WTC11 (cell line): ENCODE results near the gene ARMC7. TPM values are rescaled to one million over a fixed set of nuclear protein-coding genes. Genes with fewer than 3 reads are reported as not detected.
A peak's percentile ranks its signal among the peaks of the same experiment; 100 is the strongest.

Experiments
- ATAC-seq: fragments of 200-7000 bp; cut with Tn5 transposase; 2 replicates; pipeline ENCODE4 v1.10.0; 2021; ENCODE audit warnings: mild to moderate bottlenecking, moderate library complexity
- CTCF ChIA-PET: fragments of 300-600 bp; sonication (Branson Sonifier 250); formaldehyde crosslinking; loops from one replicate; lab custom pipeline; 2021; ENCODE audit warnings: antibody characterized with exemption; lab: Charles Lee
- POLR2A ChIA-PET: fragments of 350-600 bp; sonication (Branson Sonifier 250); formaldehyde crosslinking; loops from one replicate; lab custom pipeline; 2021; ENCODE audit warnings: antibody characterized with exemption; lab: Charles Lee
- DNase-seq: peaks from one replicate; pipeline ENCODE4 v3.0.0; 2021; ENCODE audit warnings: low spot score
- H3K27ac Mint-ChIP-seq: 2 replicates; pipeline ENCODE4 v1.8.0; 2021; ENCODE audit warnings: mixed read lengths
- H3K27me3 Mint-ChIP-seq: 2 replicates; pipeline ENCODE4 v1.8.0; 2021; ENCODE audit warnings: low read depth, mild to moderate bottlenecking, moderate library complexity, mixed read lengths
- H3K36me3 Mint-ChIP-seq: 2 replicates; pipeline ENCODE4 v1.8.0; 2021; ENCODE audit warnings: mixed read lengths
- H3K4me1 Mint-ChIP-seq: 2 replicates; pipeline ENCODE4 v1.8.0; 2022; ENCODE audit warnings: mixed read lengths
- H3K4me3 Mint-ChIP-seq: 2 replicates; pipeline ENCODE4 v1.8.0; 2021; ENCODE audit warnings: mild to moderate bottlenecking, moderate library complexity, mixed read lengths
- H3K9me3 Mint-ChIP-seq: 2 replicates; pipeline ENCODE4 v1.8.0; 2021; ENCODE audit warnings: mixed read lengths
- CREM ChIP-seq: sonication (generic); formaldehyde crosslinking; IDR thresholded peaks from 2 replicates; pipeline ENCODE4 v1.8.1; 2022; ENCODE audit warnings: mild to moderate bottlenecking, missing genetic modification reagents, moderate library complexity
- CTCF ChIP-seq: fragments of 200-600 bp; IDR thresholded peaks from 2 replicates; pipeline ENCODE4 v1.8.0; 2022; ENCODE audit warnings: antibody characterized with exemption
- ETV6 ChIP-seq: sonication (generic); formaldehyde crosslinking; IDR thresholded peaks from 2 replicates; pipeline ENCODE4 v1.8.1; 2022; ENCODE audit warnings: mild to moderate bottlenecking, missing genetic modification reagents
- FOXK1 ChIP-seq: sonication (generic); formaldehyde crosslinking; IDR thresholded peaks from 2 replicates; pipeline ENCODE4 v1.8.0; 2022; ENCODE audit warnings: mild to moderate bottlenecking, moderate library complexity, missing genetic modification reagents
- NFE2L1 ChIP-seq: sonication (generic); formaldehyde crosslinking; IDR thresholded peaks from 2 replicates; pipeline ENCODE4 v1.8.1; 2023; ENCODE audit warnings: missing genetic modification reagents
- PREB ChIP-seq: sonication (generic); formaldehyde crosslinking; IDR thresholded peaks from 2 replicates; pipeline ENCODE4 v1.8.1; 2022; ENCODE audit warnings: mild to moderate bottlenecking, missing genetic modification reagents, moderate library complexity, borderline replicate concordance
- RELA ChIP-seq: sonication (generic); formaldehyde crosslinking; IDR thresholded peaks from 2 replicates; pipeline ENCODE4 v1.8.1; 2022; ENCODE audit warnings: missing genetic modification reagents, mild to moderate bottlenecking, borderline replicate concordance
- SMAD3 ChIP-seq: sonication (generic); formaldehyde crosslinking; IDR thresholded peaks from 2 replicates; pipeline ENCODE4 v1.8.0; 2022; ENCODE audit warnings: missing genetic modification reagents, mild to moderate bottlenecking, borderline replicate concordance
- SP1 ChIP-seq: sonication (generic); formaldehyde crosslinking; conservative IDR thresholded peaks from 2 replicates; pipeline ENCODE4 v1.8.1; 2022; ENCODE audit warnings: missing genetic modification reagents
- ZNF512 ChIP-seq: sonication (generic); formaldehyde crosslinking; IDR thresholded peaks from 2 replicates; pipeline ENCODE4 v1.8.1; 2022; ENCODE audit warnings: missing genetic modification reagents, borderline replicate concordance
- ZNF532 ChIP-seq: fragments of 250-450 bp; sonication (Bioruptor Pico); IDR thresholded peaks from 2 replicates; pipeline ENCODE4 v1.9.0; 2021; ENCODE audit warnings: mild to moderate bottlenecking, borderline replicate concordance
- total RNA-seq: library from RNA; stranded (reverse); gene quantifications from 3 replicates; pipeline ENCODE4 v1.2.3, GENCODE V29; 2021
- TF ChIP-seq, protein P1 (sequence below): sonication (generic); formaldehyde crosslinking; IDR thresholded peaks from 2 replicates; pipeline ENCODE4 v1.8.1; 2022; ENCODE audit warnings: low read depth, missing genetic modification reagents, borderline replicate concordance
- TF ChIP-seq, protein P2 (sequence below): sonication (generic); formaldehyde crosslinking; conservative IDR thresholded peaks from 2 replicates; pipeline ENCODE4 v1.8.1; 2023; ENCODE audit warnings: mild to moderate bottlenecking, low read depth, missing genetic modification reagents, moderate library complexity
- TF ChIP-seq, protein P3 (sequence below): sonication (generic); formaldehyde crosslinking; IDR thresholded peaks from 2 replicates; pipeline ENCODE4 v1.8.1; 2023; ENCODE audit warnings: mild to moderate bottlenecking, missing genetic modification reagents, moderate library complexity
- TF ChIP-seq, protein P4 (sequence below): fragments of 250-450 bp; sonication (Bioruptor Pico); IDR thresholded peaks from 2 replicates; pipeline ENCODE4 v1.8.0; 2021; ENCODE audit warnings: mild to moderate bottlenecking

Gene ARMC7
- total RNA-seq, 1 experiment from 2014 or later, result 13.2 TPM

DNA sequence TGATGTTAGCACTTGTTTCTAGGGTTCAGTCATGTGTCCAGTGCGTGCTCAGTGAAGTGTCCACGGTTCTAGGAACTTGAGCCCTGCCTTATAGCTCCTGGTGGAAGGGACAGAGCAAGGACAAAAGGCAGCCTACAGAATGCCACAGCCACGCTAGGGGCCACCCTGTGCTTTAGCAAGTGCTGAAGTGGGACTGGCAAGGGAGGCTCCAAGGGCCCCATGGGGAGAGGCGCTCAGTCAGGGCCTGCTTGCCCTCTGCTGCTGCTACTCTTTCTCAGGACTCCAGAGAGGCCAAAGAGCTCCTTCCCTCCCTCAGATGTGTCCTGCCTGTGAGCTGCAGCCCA, 15.0 kb downstream of the ARMC7 start:
- ChIA-PET CTCF (interaction anchor here (1.4 to 2.3 kb wide), 4 partner anchors 12 to 146 kb away, joined by 5 to 27 read pairs (median 6); partner anchors contain the start of gene MIF4GD), POLR2A (interaction anchor here (1.0 kb wide), 1 partner anchor 15 kb away, joined by 4 read pairs; the partner anchor contains the start of gene ARMC7)
- Mint-ChIP-seq H3K4me1 (peaks cover 13% of the 10 kb centered on the region), H3K9me3 (no peaks in the 10 kb centered on the region), H3K27me3 (no peaks in the 10 kb centered on the region), H3K4me3 (no peak overlapping the region)
- ATAC-seq, result no peak
- TF ChIP-seq, protein P1, sequence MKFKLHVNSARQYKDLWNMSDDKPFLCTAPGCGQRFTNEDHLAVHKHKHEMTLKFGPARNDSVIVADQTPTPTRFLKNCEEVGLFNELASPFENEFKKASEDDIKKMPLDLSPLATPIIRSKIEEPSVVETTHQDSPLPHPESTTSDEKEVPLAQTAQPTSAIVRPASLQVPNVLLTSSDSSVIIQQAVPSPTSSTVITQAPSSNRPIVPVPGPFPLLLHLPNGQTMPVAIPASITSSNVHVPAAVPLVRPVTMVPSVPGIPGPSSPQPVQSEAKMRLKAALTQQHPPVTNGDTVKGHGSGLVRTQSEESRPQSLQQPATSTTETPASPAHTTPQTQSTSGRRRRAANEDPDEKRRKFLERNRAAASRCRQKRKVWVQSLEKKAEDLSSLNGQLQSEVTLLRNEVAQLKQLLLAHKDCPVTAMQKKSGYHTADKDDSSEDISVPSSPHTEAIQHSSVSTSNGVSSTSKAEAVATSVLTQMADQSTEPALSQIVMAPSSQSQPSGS (CRISPR knock-in tag), result no peak
- TF ChIP-seq, protein P2, sequence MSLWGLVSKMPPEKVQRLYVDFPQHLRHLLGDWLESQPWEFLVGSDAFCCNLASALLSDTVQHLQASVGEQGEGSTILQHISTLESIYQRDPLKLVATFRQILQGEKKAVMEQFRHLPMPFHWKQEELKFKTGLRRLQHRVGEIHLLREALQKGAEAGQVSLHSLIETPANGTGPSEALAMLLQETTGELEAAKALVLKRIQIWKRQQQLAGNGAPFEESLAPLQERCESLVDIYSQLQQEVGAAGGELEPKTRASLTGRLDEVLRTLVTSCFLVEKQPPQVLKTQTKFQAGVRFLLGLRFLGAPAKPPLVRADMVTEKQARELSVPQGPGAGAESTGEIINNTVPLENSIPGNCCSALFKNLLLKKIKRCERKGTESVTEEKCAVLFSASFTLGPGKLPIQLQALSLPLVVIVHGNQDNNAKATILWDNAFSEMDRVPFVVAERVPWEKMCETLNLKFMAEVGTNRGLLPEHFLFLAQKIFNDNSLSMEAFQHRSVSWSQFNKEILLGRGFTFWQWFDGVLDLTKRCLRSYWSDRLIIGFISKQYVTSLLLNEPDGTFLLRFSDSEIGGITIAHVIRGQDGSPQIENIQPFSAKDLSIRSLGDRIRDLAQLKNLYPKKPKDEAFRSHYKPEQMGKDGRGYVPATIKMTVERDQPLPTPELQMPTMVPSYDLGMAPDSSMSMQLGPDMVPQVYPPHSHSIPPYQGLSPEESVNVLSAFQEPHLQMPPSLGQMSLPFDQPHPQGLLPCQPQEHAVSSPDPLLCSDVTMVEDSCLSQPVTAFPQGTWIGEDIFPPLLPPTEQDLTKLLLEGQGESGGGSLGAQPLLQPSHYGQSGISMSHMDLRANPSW, result no peak
- TF ChIP-seq SMAD3 (CRISPR knock-in tag) (no peak), CREM (no peak), ZNF512 (no peak)
- TF ChIP-seq, protein P3, sequence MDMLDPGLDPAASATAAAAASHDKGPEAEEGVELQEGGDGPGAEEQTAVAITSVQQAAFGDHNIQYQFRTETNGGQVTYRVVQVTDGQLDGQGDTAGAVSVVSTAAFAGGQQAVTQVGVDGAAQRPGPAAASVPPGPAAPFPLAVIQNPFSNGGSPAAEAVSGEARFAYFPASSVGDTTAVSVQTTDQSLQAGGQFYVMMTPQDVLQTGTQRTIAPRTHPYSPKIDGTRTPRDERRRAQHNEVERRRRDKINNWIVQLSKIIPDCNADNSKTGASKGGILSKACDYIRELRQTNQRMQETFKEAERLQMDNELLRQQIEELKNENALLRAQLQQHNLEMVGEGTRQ (CRISPR knock-in tag), result no peak
- TF ChIP-seq, all 79 proteins: peak for 0
- no peak for DNase-seq
- peaks cover 11% of the 10 kb centered on the region; the same call in 1 of the 2 replicates for H3K36me3 Mint-ChIP-seq
- H3K27ac Mint-ChIP-seq, result peak overlapping the region; percentile 23; the same call in 1 of the 2 replicates

GRCh38 chr17:75125984-75126383, 16.2 kb downstream of the ARMC7 start:
- peak overlapping the region; percentile 84 for H3K27ac Mint-ChIP-seq
- DNase-seq (no peak), ATAC-seq (no peak; the same call in 1 of the 2 replicates)
- ChIA-PET CTCF (interaction anchor here (0.6 to 2.3 kb wide), 6 partner anchors 13 to 285 kb away, joined by 3 to 27 read pairs (median 5); no protein-coding TSS in a partner anchor), POLR2A (interaction anchor here (0.8 to 1.4 kb wide), 2 partner anchors 12 to 17 kb away, joined by 3 read pairs; partner anchors contain the start of gene ARMC7)
- H3K4me3 Mint-ChIP-seq, result no peak overlapping the region
- H3K27me3 Mint-ChIP-seq, result no peaks in the 10 kb centered on the region
- peaks cover 12% of the 10 kb centered on the region for H3K36me3 Mint-ChIP-seq
- H3K9me3 Mint-ChIP-seq, result no peaks in the 10 kb centered on the region
- H3K4me1 Mint-ChIP-seq, result peaks cover 18% of the 10 kb centered on the region
- TF ChIP-seq PREB (CRISPR knock-in tag), result no peak
- no peak for TF ChIP-seq FOXK1 (CRISPR knock-in tag)
- TF ChIP-seq ZNF512, result no peak
- TF ChIP-seq ZNF532 (CRISPR knock-in tag), result no peak
- TF ChIP-seq SP1 (CRISPR knock-in tag), result no peak
- no peak for TF ChIP-seq RELA (CRISPR knock-in tag)
- TF ChIP-seq ETV6 (CRISPR knock-in tag), result no peak
- TF ChIP-seq, protein P4, sequence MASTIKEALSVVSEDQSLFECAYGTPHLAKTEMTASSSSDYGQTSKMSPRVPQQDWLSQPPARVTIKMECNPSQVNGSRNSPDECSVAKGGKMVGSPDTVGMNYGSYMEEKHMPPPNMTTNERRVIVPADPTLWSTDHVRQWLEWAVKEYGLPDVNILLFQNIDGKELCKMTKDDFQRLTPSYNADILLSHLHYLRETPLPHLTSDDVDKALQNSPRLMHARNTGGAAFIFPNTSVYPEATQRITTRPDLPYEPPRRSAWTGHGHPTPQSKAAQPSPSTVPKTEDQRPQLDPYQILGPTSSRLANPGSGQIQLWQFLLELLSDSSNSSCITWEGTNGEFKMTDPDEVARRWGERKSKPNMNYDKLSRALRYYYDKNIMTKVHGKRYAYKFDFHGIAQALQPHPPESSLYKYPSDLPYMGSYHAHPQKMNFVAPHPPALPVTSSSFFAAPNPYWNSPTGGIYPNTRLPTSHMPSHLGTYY (CRISPR knock-in tag), result no peak
- TF ChIP-seq CTCF, result no peak
- no peak for TF ChIP-seq NFE2L1 (CRISPR knock-in tag)
